Calu3 (cell line): ENCODE results near the gene NCAN. TPM values are rescaled to one million over a fixed set of nuclear protein-coding genes. Genes with fewer than 3 reads are reported as not detected.
A peak's percentile ranks its signal among the peaks of the same experiment; 100 is the strongest.

ENCODE experiments used
- BruUV-seq: library from RNA; stranded (reverse); fragments of 400-500 nt; replicated peaks from 2 replicates; lab custom pipeline; 2021; lab: Mats Ljungman, UMichigan
- CTCF ChIA-PET: fragments of 300-600 bp; sonication (Branson Sonifier 250); formaldehyde crosslinking; loops from one replicate; lab custom pipeline; 2022; ENCODE audit warnings: antibody characterized with exemption; lab: Charles Lee
- DNase-seq: peaks from one replicate; pipeline ENCODE4 v3.0.0; 2022
- H3K27ac Mint-ChIP-seq: one replicate; pipeline ENCODE4 v1.8.0; 2022; ENCODE audit warnings: mixed read lengths; ENCODE audit not compliant: unreplicated experiment
- H3K27me3 Mint-ChIP-seq: one replicate; pipeline ENCODE4 v1.8.0; 2022; ENCODE audit warnings: mixed read lengths; ENCODE audit not compliant: unreplicated experiment
- H3K36me3 Mint-ChIP-seq: one replicate; pipeline ENCODE4 v1.8.0; 2022; ENCODE audit warnings: mild to moderate bottlenecking, moderate library complexity, mixed read lengths; ENCODE audit not compliant: insufficient read depth, unreplicated experiment
- H3K4me1 Mint-ChIP-seq: one replicate; pipeline ENCODE4 v1.8.0; 2022; ENCODE audit warnings: mild to moderate bottlenecking, low read depth, mixed read lengths; ENCODE audit not compliant: unreplicated experiment
- H3K4me3 Mint-ChIP-seq: one replicate; pipeline ENCODE4 v1.8.0; 2022; ENCODE audit warnings: mild to moderate bottlenecking, low read depth, moderate library complexity, mixed read lengths; ENCODE audit not compliant: unreplicated experiment
- H3K9me3 Mint-ChIP-seq: one replicate; pipeline ENCODE4 v1.8.0; 2022; ENCODE audit warnings: low read depth, mixed read lengths; ENCODE audit not compliant: unreplicated experiment
- intact Hi-C: fragments of 100-400 bp; cut with micrococcal nuclease; formaldehyde crosslinking; loops from one replicate; pipeline ENCODE4 v1.10.0; 2022; ENCODE audit not compliant: unreplicated experiment
- total RNA-seq: library from RNA; stranded (reverse); gene quantifications from 2 replicates; pipeline ENCODE4 v1.2.3, GENCODE V29; 2022
- TF ChIP-seq, protein P1 (sequence below): fragments of 200-600 bp; IDR thresholded peaks from one replicate; pipeline ENCODE4 v1.8.0; 2022; ENCODE audit warnings: antibody characterized with exemption; ENCODE audit not compliant: unreplicated experiment

NCAN gene
- total RNA-seq, 1 experiment from 2014 or later: not detected

DNA sequence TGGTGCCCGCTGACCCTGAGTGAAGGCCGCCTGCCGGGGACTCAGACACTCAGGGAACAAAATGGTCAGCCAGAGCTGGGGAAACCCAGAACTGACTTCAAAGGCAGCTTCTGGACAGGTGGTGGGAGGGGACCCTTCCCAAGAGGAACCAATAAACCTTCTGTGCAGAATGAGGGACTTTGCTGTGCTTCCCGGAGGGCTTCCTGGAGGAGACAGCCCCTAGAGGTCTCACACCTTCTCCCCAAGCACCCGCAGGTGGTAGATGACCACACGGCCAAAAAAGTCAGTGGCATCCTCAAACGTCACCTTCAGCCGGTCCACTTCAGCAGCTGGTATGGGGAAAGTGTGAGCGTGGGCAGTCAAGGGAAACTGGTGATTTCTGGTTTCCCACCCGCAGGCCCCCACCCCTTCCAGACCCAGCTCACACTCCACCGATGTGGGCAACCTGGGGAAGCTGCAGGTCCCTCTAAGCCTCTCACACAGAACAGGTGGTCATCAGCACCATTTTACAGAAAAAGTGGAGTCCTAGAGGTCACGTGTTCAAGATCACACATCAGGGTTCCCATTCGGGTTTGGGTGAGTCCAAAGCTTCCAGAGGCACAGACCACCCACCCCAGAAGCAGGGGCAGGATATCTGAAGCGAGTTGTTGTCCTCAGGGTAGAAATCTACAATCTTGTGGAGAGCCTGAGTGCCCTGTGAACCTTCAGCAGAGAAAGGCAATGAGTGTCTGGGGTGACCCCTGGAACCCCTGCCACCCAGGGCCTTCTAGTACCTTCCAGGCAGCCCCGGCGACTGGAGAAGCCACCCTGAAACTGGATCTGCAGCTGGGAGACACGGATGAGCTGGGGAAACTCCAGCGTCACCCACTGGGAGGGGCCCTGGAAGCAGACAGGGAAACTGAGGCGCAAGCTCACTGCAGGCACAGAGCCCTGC, 9.8 kb upstream of the NCAN start:
- peak overlapping the region; percentile 47 for H3K27ac Mint-ChIP-seq
- TF ChIP-seq, protein P1, sequence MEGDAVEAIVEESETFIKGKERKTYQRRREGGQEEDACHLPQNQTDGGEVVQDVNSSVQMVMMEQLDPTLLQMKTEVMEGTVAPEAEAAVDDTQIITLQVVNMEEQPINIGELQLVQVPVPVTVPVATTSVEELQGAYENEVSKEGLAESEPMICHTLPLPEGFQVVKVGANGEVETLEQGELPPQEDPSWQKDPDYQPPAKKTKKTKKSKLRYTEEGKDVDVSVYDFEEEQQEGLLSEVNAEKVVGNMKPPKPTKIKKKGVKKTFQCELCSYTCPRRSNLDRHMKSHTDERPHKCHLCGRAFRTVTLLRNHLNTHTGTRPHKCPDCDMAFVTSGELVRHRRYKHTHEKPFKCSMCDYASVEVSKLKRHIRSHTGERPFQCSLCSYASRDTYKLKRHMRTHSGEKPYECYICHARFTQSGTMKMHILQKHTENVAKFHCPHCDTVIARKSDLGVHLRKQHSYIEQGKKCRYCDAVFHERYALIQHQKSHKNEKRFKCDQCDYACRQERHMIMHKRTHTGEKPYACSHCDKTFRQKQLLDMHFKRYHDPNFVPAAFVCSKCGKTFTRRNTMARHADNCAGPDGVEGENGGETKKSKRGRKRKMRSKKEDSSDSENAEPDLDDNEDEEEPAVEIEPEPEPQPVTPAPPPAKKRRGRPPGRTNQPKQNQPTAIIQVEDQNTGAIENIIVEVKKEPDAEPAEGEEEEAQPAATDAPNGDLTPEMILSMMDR: no peak
- peaks cover 10% of the 10 kb centered on the region for H3K27me3 Mint-ChIP-seq
- intact Hi-C loops: no loop called here
- DNase-seq: no peak
- CTCF ChIA-PET: interaction anchor here (0.5 to 1.3 kb wide), 2 partner anchors 9 to 32 kb away, joined by 3 read pairs; partner anchors contain the start of gene MEF2B
- H3K4me1 Mint-ChIP-seq: no peaks in the 10 kb centered on the region
- BruUV-seq: no TSS peak
- peaks cover 36% of the 10 kb centered on the region for H3K36me3 Mint-ChIP-seq
- H3K4me3 Mint-ChIP-seq: peak overlapping the region; percentile 82
- no peaks in the 10 kb centered on the region for H3K9me3 Mint-ChIP-seq

DNA sequence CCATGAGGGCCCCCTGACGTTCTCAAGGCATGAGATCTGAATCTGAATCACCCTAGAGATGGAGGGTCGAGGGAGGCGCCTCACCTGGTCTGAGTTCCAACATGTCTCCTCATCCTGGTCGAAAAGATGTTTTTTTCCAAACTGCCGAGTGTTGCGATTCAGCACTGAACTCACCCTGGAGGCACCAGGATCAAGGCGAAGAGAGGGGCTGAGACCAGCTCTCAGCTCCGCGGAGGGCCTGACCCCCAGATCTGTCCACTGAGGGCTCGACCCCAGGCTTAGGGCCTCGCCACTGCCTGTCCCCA, 9.1 kb upstream of the NCAN start:
- H3K27me3 Mint-ChIP-seq: peaks cover 17% of the 10 kb centered on the region
- TSS peak; percentile 92 for BruUV-seq
- H3K27ac Mint-ChIP-seq: peak overlapping the region; percentile 47
- peaks cover 32% of the 10 kb centered on the region for H3K36me3 Mint-ChIP-seq
- CTCF ChIA-PET: interaction anchor here (0.6 to 1.3 kb wide), 3 partner anchors 22 to 204 kb away, joined by 3 to 10 read pairs (median 3); partner anchors contain the start of gene MEF2B
- intact Hi-C loops: loop anchor here (1.0 kb wide), 1 partner anchor 10 kb away; the partner anchor contains the start of genes BORCS8 and RFXANK
- TF ChIP-seq, protein P1: no peak
- DNase-seq: no peak
- H3K9me3 Mint-ChIP-seq: no peaks in the 10 kb centered on the region
- no peaks in the 10 kb centered on the region for H3K4me1 Mint-ChIP-seq
- H3K4me3 Mint-ChIP-seq: peak overlapping the region; percentile 82

DNA sequence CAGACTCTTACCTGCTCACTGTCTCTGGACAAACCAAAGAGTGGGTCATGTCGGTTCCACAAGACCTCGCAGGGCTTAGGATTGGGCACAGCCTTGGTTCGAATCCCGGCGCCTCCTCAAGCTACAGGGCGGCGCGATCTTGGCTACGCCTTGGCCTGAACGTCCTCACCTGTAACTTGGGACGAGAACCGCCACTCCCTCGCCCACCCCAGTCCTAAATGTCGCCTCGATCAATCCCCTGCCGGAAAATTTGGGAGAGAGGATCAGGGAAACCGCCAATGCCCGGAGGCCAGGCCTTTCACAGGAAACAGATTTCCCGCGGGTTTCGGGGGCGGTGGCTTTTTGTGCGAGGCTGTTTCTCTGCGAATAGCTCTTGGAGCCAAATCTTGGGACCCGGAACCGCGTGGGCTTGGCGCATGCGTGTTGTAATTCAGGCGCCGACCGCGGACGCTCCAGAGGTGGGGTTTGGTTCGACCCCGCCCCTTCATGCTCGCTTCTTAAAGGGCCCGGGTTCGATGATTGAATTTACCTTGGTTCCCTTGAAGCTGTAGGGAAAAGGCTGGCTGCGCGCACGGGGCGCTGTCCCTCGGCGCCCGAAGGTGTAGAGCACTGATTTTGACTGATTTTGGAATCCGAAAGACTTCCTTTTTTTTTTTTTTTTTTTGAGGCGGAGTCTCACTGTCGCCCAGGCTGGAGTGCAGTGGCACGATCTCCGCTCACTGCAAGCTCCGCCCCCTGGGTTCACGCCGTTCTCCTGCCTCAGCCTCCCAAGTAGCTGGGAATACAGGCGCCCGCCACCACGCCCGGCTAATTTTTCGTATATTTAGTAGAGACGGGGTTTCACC, 8.5 kb upstream of the NCAN start, which contains the start of gene NR2C2AP:
NR2C2AP (minus strand) TSS at position 403 of the 845 bp plus-strand sequence; CDS start at position 49, 354 bp downstream.
- CTCF ChIA-PET: interaction anchor here (0.6 to 1.3 kb wide), 5 partner anchors 10 to 203 kb away, joined by 3 to 10 read pairs (median 3); partner anchors contain the start of gene MEF2B
- BruUV-seq: no TSS peak
- H3K4me1 Mint-ChIP-seq: no peaks in the 10 kb centered on the region
- peaks cover 22% of the 10 kb centered on the region for H3K27me3 Mint-ChIP-seq
- peak within 1 kb of the TSS; percentile 82 for H3K4me3 Mint-ChIP-seq
- H3K27ac Mint-ChIP-seq: peak within 1 kb of the TSS; percentile 47
- H3K36me3 Mint-ChIP-seq: peaks cover 29% of the 10 kb centered on the region
- TF ChIP-seq, protein P1: no peak
- intact Hi-C loops: loop anchor here (1.0 kb wide), 1 partner anchor 11 kb away; the partner anchor contains the start of genes BORCS8 and RFXANK
- DNase-seq: peak; percentile 84
- H3K9me3 Mint-ChIP-seq: no peaks in the 10 kb centered on the region

DNA sequence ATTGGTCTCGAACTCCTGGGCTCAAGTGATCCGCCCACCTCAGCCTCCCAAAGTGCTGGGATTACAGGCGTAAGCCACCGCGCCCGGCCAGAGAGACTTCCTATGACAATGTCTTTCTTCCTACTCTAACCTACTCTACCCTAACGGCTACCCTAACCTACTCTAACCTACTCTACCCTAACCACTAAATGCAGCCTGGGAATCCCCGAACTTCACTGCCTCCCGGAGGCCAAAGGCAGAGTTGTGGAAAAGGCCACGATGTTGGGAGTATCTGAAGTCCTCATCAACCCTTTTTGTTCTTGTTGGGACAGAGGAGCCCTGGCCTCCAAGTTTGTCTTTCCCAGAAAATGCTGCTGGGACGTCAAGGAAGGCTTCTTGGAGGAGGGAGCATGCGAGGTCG, 7.6 kb upstream of the NCAN start:
- TF ChIP-seq, protein P1: no peak
- Mint-ChIP-seq H3K4me1 (no peaks in the 10 kb centered on the region), H3K4me3 (peak overlapping the region; percentile 37), H3K9me3 (no peaks in the 10 kb centered on the region), H3K27me3 (peaks cover 22% of the 10 kb centered on the region), H3K36me3 (peaks cover 23% of the 10 kb centered on the region), H3K27ac (no peak overlapping the region)
- intact Hi-C loops: no loop called here
- CTCF ChIA-PET: no interaction called here
- BruUV-seq: no TSS peak
- no peak for DNase-seq
